Measurements from ENCODE around the gene ETS1. TPM values are rescaled to one million over a fixed set of nuclear protein-coding genes. Genes with fewer than 3 reads are reported as not detected.
A peak's percentile ranks its signal among the peaks of the same experiment; 100 is the strongest.

Gene ETS1
- total RNA-seq, 1 experiment from 2014 or later = 135 TPM

GRCh38 chr11:128415539-128415938, 171.8 kb downstream of the ETS1 start:
- no peak overlapping the region for H3K9ac ChIP-seq (ENCODE audit: low read length)
- no peaks in the 10 kb centered on the region for H4K20me1 ChIP-seq (ENCODE audit: insufficient read depth, low read depth, low read length)
- no peaks in the 10 kb centered on the region for H3K9me2 ChIP-seq (replicated peaks; ENCODE audit: insufficient read depth, low read length)
- H3K4me2 ChIP-seq (ENCODE audit: low read depth, low read length, poor library complexity, severe bottlenecking) = no peak overlapping the region
- H3K27ac ChIP-seq (ENCODE audit: low read length) = no peak overlapping the region
- DNase-seq = no peak
- H2AFZ ChIP-seq (ENCODE audit: low read length) = no peak overlapping the region
- H3K36me3 ChIP-seq (ENCODE audit: insufficient read depth, low read length) = no peaks in the 10 kb centered on the region
- no peaks in the 10 kb centered on the region for H3K9me3 ChIP-seq (ENCODE audit: low read length)
- H3K4me3 ChIP-seq (ENCODE audit: low read length) = no peak overlapping the region
- no peaks in the 10 kb centered on the region for H3K79me2 ChIP-seq (ENCODE audit: low read length)
- no peaks in the 10 kb centered on the region for H3K27me3 ChIP-seq (ENCODE audit: low read length)
- peaks cover 8% of the 10 kb centered on the region for H3K4me1 ChIP-seq (ENCODE audit: low read length)

- H2AFZ ChIP-seq (ENCODE audit: low read length) = no peak overlapping the region
- no peaks in the 10 kb centered on the region for H3K27me3 ChIP-seq (ENCODE audit: low read length)
- no peaks in the 10 kb centered on the region for H3K79me2 ChIP-seq (ENCODE audit: low read length)
- H3K4me3 ChIP-seq (ENCODE audit: low read length) = no peak overlapping the region
- H3K9me3 ChIP-seq (ENCODE audit: low read length) = no peaks in the 10 kb centered on the region
- H3K4me2 ChIP-seq (ENCODE audit: low read depth, low read length, poor library complexity, severe bottlenecking) = peak overlapping the region; percentile 15
- H3K9me2 ChIP-seq (replicated peaks; ENCODE audit: insufficient read depth, low read length) = no peaks in the 10 kb centered on the region
- no peak overlapping the region for H3K27ac ChIP-seq (ENCODE audit: low read length)
- no peaks in the 10 kb centered on the region for H4K20me1 ChIP-seq (ENCODE audit: insufficient read depth, low read depth, low read length)
- no peak for DNase-seq
- H3K36me3 ChIP-seq (ENCODE audit: insufficient read depth, low read length) = no peaks in the 10 kb centered on the region
- peaks cover 8% of the 10 kb centered on the region for H3K4me1 ChIP-seq (ENCODE audit: low read length)
- no peak overlapping the region for H3K9ac ChIP-seq (ENCODE audit: low read length)
Measured at GRCh38 chr11:128412847-128413791, 174.2 kb downstream of the ETS1 start.

- H3K27ac ChIP-seq (ENCODE audit: low read length) = no peak overlapping the region
- DNase-seq = no peak
Measured at GRCh38 chr11:128411812-128412211, 175.5 kb downstream of the ETS1 start.

GRCh38 chr11:128411150-128411549, 176.2 kb downstream of the ETS1 start:
- no peak overlapping the region for H2AFZ ChIP-seq (ENCODE audit: low read length)
- H3K36me3 ChIP-seq (ENCODE audit: insufficient read depth, low read length) = no peaks in the 10 kb centered on the region
- H3K9me2 ChIP-seq (replicated peaks; ENCODE audit: insufficient read depth, low read length) = no peaks in the 10 kb centered on the region
- no peak overlapping the region for H3K4me3 ChIP-seq (ENCODE audit: low read length)
- H3K4me1 ChIP-seq (ENCODE audit: low read length) = peaks cover 8% of the 10 kb centered on the region
- no peaks in the 10 kb centered on the region for H4K20me1 ChIP-seq (ENCODE audit: insufficient read depth, low read depth, low read length)
- H3K4me2 ChIP-seq (ENCODE audit: low read depth, low read length, poor library complexity, severe bottlenecking) = no peak overlapping the region
- no peak overlapping the region for H3K27ac ChIP-seq (ENCODE audit: low read length)
- H3K79me2 ChIP-seq (ENCODE audit: low read length) = no peaks in the 10 kb centered on the region
- DNase-seq = no peak
- H3K27me3 ChIP-seq (ENCODE audit: low read length) = no peaks in the 10 kb centered on the region
- no peaks in the 10 kb centered on the region for H3K9me3 ChIP-seq (ENCODE audit: low read length)
- H3K9ac ChIP-seq (ENCODE audit: low read length) = no peak overlapping the region

More at GRCh38 chr11:128411812-128412211, 175.5 kb downstream of the ETS1 start:
- H3K9ac ChIP-seq (ENCODE audit: low read length) = no peak overlapping the region
- H3K36me3 ChIP-seq (ENCODE audit: insufficient read depth, low read length) = no peaks in the 10 kb centered on the region
- H3K9me3 ChIP-seq (ENCODE audit: low read length) = no peaks in the 10 kb centered on the region
- no peak overlapping the region for H3K4me3 ChIP-seq (ENCODE audit: low read length)
- H3K4me2 ChIP-seq (ENCODE audit: low read depth, low read length, poor library complexity, severe bottlenecking) = no peak overlapping the region
- no peaks in the 10 kb centered on the region for H3K79me2 ChIP-seq (ENCODE audit: low read length)
- no peak overlapping the region for H2AFZ ChIP-seq (ENCODE audit: low read length)
- H3K4me1 ChIP-seq (ENCODE audit: low read length) = peaks cover 8% of the 10 kb centered on the region
- H4K20me1 ChIP-seq (ENCODE audit: insufficient read depth, low read depth, low read length) = no peaks in the 10 kb centered on the region
- no peaks in the 10 kb centered on the region for H3K9me2 ChIP-seq (replicated peaks; ENCODE audit: insufficient read depth, low read length)
- H3K27me3 ChIP-seq (ENCODE audit: low read length) = no peaks in the 10 kb centered on the region

- Histone ChIP-seq H3K4me3 (ENCODE audit: low read length) (no peak overlapping the region), H3K9ac (ENCODE audit: low read length) (no peak overlapping the region), H4K20me1 (ENCODE audit: insufficient read depth, low read depth, low read length) (no peaks in the 10 kb centered on the region), H3K4me2 (ENCODE audit: low read depth, low read length, poor library complexity, severe bottlenecking) (no peak overlapping the region), H3K9me2 (replicated peaks; ENCODE audit: insufficient read depth, low read length) (no peaks in the 10 kb centered on the region), H3K4me1 (ENCODE audit: low read length) (peaks cover 8% of the 10 kb centered on the region), H3K27ac (ENCODE audit: low read length) (no peak overlapping the region), H3K27me3 (ENCODE audit: low read length) (no peaks in the 10 kb centered on the region), H2AFZ (ENCODE audit: low read length) (no peak overlapping the region), H3K9me3 (ENCODE audit: low read length) (no peaks in the 10 kb centered on the region), H3K36me3 (ENCODE audit: insufficient read depth, low read length) (no peaks in the 10 kb centered on the region), H3K79me2 (ENCODE audit: low read length) (no peaks in the 10 kb centered on the region)
- DNase-seq = no peak
Measured at GRCh38 chr11:128409476-128409875, 177.9 kb downstream of the ETS1 start.

Small RNA genes lying within 50 kb of the gene (small RNA-seq; reads per million reads assigned to genes)
- not detected for gene MIR6090

Other genes with a start within 250 kb of the ETS1 start
- 2.6 and 9.4 TPM in 2 replicates for gene FLI1, start 106.5 kb upstream of the ETS1 start, total RNA-seq (2014; rRNA removed; shearing (Covaris generic); ENCODE audit: low replicate concordance)